GM19193 (cell line): ENCODE measurements around the gene PDE8B.

Experiments
- POLR2A ChIP-seq: IDR thresholded peaks from 4 replicates; pipeline ENCODE4 v1.6.1; 2011; ENCODE audit not compliant: insufficient read depth, insufficient read length; ENCODE audit errors: extremely low read depth

Gene PDE8B

GRCh38 chr5:77425998-77426659 is 215.6 kb downstream of the PDE8B start:
- TF ChIP-seq POLR2A: no peak

DNA sequence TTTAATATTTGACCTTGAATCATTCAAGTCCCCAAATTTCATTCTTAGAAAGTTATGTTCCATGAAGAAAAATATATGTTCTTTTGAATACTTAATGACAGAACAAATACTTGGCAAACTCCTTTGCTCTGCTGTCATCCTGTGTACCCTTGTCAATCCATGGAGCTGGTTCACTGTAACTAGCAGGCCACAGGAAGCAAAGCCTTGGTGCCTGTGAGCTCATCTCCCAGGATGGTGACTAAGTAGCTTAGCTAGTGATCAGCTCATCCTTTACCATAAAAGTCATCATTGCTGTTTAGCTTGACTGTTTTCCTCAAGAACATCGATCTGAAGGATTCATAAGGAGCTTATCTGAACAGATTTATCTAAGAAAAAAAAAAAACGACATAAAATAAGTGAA is 216.2 kb downstream of the PDE8B start:
- no peak for TF ChIP-seq POLR2A

DNA sequence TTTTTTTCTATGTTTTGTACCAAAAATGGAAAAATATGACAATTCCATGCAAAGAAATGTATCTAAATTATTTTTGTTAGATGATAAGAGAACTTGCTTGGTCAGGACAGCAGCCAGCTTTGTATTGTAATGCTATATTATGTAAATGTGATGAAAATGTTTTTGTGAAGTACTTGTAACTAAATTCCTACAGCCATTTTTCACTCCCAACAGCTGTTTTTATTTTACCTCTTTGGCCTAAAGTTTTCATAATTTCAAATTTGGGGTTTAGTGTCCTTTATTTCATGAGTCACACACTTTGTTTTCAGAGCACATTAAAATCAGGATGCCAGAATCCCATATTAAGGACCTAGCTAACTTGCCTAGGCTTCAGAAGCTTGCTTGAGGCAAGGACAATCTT is 217.5 kb downstream of the PDE8B start:
- no peak for TF ChIP-seq POLR2A

DNA sequence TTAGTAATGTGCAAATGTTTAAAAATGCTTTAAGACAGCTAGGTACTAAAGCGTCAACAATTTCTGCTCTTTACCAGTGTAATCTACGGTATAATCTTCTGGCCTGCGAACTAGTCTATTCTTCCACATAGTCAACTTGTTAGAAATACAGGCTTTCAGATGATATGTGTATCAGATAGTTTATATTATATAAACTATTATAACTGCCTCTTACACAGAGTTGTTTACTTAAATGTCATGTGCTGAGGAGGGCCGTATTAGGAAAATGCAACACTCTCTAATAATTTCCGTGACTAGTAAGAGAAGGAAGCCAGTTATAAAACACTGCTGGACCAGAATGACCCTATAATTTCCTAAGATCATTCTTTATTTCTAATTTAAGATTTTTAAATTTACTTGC is 218.0 kb downstream of the PDE8B start:
- TF ChIP-seq POLR2A: no peak

DNA sequence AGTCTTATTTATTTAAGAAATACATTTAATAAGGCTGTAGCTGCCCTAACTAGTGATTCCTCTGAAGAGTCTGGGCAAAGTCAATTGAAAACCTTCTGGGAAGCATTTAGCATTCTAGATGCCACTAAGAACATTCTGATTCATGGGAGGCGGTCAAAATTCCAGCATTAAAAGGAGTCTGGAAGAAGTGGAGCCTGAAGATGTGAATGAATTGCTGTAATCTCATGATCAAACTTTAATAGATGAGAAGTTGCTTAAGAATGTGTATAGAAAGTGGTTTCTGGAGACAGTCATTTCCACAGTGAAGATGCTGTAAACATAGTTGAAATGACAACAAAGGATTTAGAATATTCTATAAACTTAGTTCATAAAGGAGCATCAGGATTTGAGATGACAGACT is 220.2 kb downstream of the PDE8B start:
- no peak for TF ChIP-seq POLR2A

DNA sequence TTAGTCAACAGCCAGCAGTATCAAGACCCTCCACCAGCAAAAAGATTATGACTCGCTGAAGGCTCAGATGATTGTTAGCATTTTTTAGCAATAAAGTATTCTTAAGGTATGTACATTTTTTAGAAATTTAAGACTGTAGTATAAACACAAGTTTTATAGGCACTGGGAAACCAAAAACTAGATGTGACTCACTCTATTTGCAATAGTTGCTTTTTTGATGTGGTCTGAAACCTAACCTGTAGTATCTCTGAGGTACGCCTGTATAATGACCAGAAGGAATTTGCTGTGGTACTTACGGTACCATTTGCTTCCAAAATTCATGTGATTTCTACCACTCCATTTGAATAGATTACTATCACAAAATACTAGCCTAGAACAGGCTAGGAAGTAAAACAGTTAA is 220.8 kb downstream of the PDE8B start:
- TF ChIP-seq POLR2A: no peak

- TF ChIP-seq POLR2A: no peak
Measured at GRCh38 chr5:77431719-77432118, 221.2 kb downstream of the PDE8B start.

DNA sequence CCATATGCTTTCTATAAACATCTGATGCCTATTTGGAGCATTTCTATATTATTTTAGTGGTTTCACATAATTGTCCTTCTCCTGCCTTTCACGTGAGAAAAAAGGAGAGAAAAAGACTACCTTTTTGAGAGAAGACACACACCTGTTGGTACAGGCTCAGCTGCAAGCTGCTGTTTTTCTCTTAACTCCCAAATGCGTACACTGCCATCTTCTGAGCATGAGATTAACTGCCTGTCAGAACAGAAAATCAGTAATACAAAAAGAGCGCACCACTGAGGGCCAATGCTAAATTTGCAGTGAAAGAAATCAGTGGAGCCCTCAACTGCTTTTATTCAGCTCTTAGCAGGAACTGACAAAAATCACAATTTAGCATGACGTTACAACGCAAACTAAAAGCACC is 226.7 kb downstream of the PDE8B start:
- TF ChIP-seq POLR2A: no peak

DNA sequence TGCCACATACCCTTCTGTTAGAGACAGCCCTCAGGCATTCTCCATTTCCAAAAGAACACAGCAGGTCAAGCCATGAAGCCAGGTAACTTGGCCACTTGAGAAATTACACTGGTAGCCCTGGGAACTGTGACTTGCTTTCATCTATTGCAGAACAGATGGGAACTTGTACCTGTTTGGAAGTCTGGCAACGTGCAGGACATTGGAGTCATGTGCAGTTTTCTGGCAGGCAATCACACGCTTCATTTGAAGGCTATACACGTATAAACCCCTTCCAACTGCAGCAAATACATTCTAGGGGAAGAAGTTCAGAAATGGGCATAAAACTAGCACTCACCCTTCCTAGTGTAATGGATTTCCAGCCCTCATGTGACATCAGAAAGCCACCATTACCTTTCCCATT is 227.6 kb downstream of the PDE8B start:
- TF ChIP-seq POLR2A: no peak

DNA sequence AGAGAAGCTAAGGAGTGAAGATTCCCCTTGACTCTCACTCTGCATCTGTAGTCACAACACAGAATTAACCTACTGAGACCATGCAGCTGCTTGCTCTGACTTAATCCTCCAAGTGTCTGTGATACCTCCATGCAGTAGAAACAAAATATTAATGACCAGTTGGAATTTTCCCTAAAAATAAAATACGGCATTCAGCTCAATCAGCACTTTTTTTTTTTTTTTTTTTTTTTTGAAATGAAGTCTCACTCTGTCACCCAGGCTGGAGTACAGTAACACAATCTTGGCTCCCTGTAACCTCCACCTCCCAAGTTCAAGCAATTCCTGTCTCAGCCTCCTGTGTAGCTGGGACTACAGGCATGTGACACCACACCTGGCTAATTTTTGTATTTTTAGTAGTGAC is 233.2 kb downstream of the PDE8B start:
- TF ChIP-seq POLR2A: no peak

DNA sequence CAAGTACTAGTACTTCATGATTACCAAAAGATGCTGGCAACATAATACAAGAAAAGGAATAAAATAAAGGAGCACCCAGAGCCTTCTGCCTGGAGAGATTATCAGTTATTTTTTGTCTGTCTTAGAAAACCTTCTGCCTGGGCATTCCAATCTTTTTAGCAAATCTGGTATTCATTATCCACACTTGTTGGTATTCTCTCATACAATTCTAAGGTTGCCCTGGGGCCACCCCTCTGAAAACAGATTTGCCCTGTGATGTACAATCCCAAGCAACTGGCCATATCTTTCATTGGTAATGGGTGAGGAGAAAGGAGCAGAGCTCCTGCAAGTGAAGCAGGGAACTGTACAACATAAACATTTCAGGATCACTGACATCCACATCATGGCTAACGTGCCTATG is 233.9 kb downstream of the PDE8B start:
- TF ChIP-seq POLR2A: no peak

- TF ChIP-seq POLR2A: no peak
Measured at GRCh38 chr5:77448831-77449230, 238.4 kb downstream of the PDE8B start.

GRCh38 chr5:77449277-77449676 is 238.8 kb downstream of the PDE8B start:
- no peak for TF ChIP-seq POLR2A

GRCh38 chr5:77449981-77450380 is 239.5 kb downstream of the PDE8B start:
- no peak for TF ChIP-seq POLR2A

DNA sequence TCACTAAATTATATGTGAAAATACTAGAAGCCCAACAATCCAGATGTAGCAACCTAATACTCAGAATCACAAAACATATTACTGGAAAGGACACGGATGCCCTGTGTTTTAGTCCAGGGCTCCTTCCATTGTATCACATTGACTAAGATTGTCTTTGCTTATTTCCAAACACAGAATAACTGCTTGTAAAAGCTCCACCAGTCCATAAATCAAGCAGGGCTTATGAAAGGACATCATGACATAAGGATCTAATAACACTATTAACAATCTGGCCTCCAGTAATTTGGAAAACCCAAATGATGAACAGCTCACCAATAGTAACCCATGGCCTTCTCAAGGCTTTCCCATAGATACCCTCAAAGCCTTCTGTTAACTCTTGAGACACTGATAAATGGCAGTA is 241.9 kb downstream of the PDE8B start:
- no peak for TF ChIP-seq POLR2A

DNA sequence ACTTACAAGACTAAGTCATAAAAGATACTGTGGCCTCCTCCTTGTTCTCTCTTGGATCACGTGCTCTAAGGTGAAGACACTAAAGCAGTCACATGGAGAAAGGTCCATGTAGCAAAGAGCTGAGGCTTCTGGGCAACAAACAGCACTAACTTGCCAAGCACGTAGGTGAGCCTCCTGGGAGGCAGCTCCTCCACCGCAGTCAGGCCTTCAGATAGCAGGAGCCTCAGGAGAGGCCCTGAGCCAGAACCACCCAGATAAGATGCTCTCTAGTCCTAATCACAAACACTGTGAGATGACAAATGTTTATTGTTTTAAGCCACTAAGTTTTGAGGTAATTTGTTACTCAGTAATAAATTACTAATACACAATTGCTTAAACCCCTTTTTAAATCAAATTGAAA is 243.6 kb downstream of the PDE8B start:
- TF ChIP-seq POLR2A: no peak

- TF ChIP-seq POLR2A: no peak
Measured at GRCh38 chr5:77461287-77461686, 250.8 kb downstream of the PDE8B start.
